ENCODE data around the gene PALLD.

PALLD gene

DNA sequence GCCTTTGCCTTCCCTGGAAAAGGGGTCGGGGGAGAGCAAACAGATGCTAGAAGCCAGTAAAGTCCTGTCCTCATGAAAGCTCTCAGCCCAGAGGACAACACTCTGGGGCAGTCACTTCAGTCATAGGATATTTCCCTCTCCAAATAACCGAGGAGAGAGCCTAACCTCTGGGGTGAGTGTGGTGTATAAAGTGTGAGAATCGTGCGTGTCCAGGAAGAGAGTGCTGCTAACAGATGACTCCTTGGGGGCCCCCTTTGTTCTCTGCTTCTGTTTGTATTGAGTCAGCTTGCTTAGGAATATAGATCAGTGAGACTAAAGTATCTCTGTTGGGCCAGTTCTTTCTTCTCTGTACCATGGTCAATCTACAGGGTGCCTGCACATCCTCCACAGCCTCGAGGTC, 247.2 kb downstream of the PALLD start:
- Mint-ChIP-seq H3K4me3 (no peak overlapping the region), H3K36me3 (ENCODE audit: low read depth) (peaks cover 57% of the 10 kb centered on the region), H3K27me3 (ENCODE audit: low read depth) (no peaks in the 10 kb centered on the region), H3K4me1 (peaks cover 42% of the 10 kb centered on the region), H3K9me3 (no peaks in the 10 kb centered on the region), H3K27ac (peak overlapping the region; percentile 6 to 60 (median 48))
- no peak for TF ChIP-seq CTCF (IDR thresholded peaks at IDR 0.05; ENCODE audit: unreplicated experiment in 3 of 3)

GRCh38 chr4:168748807-168749206, 252.0 kb downstream of the PALLD start:
- Mint-ChIP-seq H3K27me3 (ENCODE audit: low read depth) (no peaks in the 10 kb centered on the region), H3K9me3 (no peaks in the 10 kb centered on the region), H3K4me3 (no peak overlapping the region), H3K36me3 (ENCODE audit: low read depth) (peaks cover 62% of the 10 kb centered on the region), H3K27ac (no peak overlapping the region), H3K4me1 (peaks cover 6% of the 10 kb centered on the region)
- TF ChIP-seq CTCF (IDR thresholded peaks at IDR 0.05; ENCODE audit: unreplicated experiment in 3 of 3): no peak

GRCh38 chr4:168751263-168752225, 254.7 kb downstream of the PALLD start:
- H3K4me3 Mint-ChIP-seq: no peak overlapping the region
- no peak for TF ChIP-seq CTCF (IDR thresholded peaks at IDR 0.05; ENCODE audit: unreplicated experiment in 3 of 3)
- peaks cover 74% of the 10 kb centered on the region for H3K36me3 Mint-ChIP-seq (ENCODE audit: low read depth)
- H3K9me3 Mint-ChIP-seq: no peaks in the 10 kb centered on the region
- peak overlapping the region; percentile 11 to 52 (median 40) for H3K27ac Mint-ChIP-seq
- peaks cover 18% of the 10 kb centered on the region for H3K4me1 Mint-ChIP-seq
- H3K27me3 Mint-ChIP-seq (ENCODE audit: low read depth): no peaks in the 10 kb centered on the region

DNA sequence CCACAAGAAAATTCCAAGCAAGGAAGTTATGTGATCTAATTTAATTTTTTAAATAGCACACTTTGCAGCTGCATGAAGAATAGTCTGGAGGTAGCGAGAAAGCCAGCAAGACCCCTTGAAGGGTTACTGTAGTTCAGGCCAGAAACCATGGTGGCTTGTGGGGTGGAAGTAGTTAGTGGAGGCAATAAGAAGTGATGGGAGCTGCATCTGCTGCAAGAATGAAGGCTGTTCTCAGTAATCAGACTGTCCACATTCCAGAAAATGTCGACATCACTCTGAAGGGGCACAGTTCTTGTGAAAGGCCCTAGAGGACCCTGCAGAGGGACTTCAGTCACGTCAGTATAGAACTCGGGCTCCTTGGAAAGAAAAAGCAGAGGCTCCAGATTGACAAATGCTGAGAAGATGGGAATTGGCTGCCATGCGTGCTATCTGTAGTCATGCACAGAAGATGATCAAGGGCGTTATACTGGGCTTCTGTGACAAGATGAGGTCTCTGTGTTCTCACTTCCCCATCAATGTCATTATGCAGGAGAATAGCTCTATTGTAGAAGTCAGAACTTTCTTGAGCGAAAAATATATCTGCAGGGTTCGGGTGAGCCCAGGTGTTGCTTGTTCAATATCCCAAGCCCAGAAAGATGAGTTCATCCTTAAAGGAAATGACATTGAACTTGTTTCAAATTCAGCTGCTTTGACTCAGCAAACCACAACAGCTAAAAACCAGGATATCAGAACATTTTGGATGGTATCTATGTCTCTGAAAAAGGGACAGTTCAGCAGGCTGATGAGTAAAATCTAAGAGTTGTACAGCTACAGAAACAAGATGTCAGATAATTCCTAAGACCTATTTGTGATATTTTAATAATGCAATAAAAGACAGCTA, 259.0 kb downstream of the PALLD start:
- Mint-ChIP-seq H3K4me3 (no peak overlapping the region), H3K27me3 (ENCODE audit: low read depth) (no peaks in the 10 kb centered on the region), H3K36me3 (ENCODE audit: low read depth) (peaks cover 71% of the 10 kb centered on the region), H3K4me1 (peaks cover 40% of the 10 kb centered on the region), H3K9me3 (no peaks in the 10 kb centered on the region), H3K27ac (peak overlapping the region; percentile 4 to 95 (median 26))
- TF ChIP-seq CTCF (IDR thresholded peaks at IDR 0.05; ENCODE audit: unreplicated experiment in 3 of 3): no peak

GRCh38 chr4:168757500-168757899, 260.6 kb downstream of the PALLD start:
- peaks cover 71% of the 10 kb centered on the region for H3K36me3 Mint-ChIP-seq (ENCODE audit: low read depth)
- peak overlapping the region in 2 of 3 experiments; percentile 15 to 95 for H3K27ac Mint-ChIP-seq
- H3K4me3 Mint-ChIP-seq: no peak overlapping the region

More at GRCh38 chr4:168757500-168757899, 260.6 kb downstream of the PALLD start:
- Mint-ChIP-seq H3K27me3 (ENCODE audit: low read depth) (no peaks in the 10 kb centered on the region), H3K9me3 (no peaks in the 10 kb centered on the region), H3K4me1 (peaks cover 40% of the 10 kb centered on the region)
- TF ChIP-seq CTCF (IDR thresholded peaks at IDR 0.05; ENCODE audit: unreplicated experiment in 3 of 3): no peak

Data from nephron (organoid).